ENCODE results near the gene CEP290. TPM values are rescaled to one million over a fixed set of nuclear protein-coding genes. Genes with fewer than 3 reads are reported as not detected.

The CEP290 gene, protein sequence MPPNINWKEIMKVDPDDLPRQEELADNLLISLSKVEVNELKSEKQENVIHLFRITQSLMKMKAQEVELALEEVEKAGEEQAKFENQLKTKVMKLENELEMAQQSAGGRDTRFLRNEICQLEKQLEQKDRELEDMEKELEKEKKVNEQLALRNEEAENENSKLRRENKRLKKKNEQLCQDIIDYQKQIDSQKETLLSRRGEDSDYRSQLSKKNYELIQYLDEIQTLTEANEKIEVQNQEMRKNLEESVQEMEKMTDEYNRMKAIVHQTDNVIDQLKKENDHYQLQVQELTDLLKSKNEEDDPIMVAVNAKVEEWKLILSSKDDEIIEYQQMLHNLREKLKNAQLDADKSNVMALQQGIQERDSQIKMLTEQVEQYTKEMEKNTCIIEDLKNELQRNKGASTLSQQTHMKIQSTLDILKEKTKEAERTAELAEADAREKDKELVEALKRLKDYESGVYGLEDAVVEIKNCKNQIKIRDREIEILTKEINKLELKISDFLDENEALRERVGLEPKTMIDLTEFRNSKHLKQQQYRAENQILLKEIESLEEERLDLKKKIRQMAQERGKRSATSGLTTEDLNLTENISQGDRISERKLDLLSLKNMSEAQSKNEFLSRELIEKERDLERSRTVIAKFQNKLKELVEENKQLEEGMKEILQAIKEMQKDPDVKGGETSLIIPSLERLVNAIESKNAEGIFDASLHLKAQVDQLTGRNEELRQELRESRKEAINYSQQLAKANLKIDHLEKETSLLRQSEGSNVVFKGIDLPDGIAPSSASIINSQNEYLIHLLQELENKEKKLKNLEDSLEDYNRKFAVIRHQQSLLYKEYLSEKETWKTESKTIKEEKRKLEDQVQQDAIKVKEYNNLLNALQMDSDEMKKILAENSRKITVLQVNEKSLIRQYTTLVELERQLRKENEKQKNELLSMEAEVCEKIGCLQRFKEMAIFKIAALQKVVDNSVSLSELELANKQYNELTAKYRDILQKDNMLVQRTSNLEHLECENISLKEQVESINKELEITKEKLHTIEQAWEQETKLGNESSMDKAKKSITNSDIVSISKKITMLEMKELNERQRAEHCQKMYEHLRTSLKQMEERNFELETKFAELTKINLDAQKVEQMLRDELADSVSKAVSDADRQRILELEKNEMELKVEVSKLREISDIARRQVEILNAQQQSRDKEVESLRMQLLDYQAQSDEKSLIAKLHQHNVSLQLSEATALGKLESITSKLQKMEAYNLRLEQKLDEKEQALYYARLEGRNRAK (N-terminal part only)
- total RNA-seq (2022), result 14.1 and 18.8 TPM in 2 replicates
- percentile 68 among the genes with signal in this experiment for Bru-seq, nascent RNA
- percentile 69 among the genes with signal in this experiment for BruChase-seq, experiment 1, labeled RNA remaining after a 6-hour chase
- percentile 74 among the genes with signal in this experiment for BruChase-seq, experiment 2, labeled RNA remaining after a 2-hour chase
- long read RNA-seq, partial matches to known transcripts, result 3 of 4 reads
- long read RNA-seq, other reads (novel, unspliced or antisense), result 1 of 4 reads

DNA sequence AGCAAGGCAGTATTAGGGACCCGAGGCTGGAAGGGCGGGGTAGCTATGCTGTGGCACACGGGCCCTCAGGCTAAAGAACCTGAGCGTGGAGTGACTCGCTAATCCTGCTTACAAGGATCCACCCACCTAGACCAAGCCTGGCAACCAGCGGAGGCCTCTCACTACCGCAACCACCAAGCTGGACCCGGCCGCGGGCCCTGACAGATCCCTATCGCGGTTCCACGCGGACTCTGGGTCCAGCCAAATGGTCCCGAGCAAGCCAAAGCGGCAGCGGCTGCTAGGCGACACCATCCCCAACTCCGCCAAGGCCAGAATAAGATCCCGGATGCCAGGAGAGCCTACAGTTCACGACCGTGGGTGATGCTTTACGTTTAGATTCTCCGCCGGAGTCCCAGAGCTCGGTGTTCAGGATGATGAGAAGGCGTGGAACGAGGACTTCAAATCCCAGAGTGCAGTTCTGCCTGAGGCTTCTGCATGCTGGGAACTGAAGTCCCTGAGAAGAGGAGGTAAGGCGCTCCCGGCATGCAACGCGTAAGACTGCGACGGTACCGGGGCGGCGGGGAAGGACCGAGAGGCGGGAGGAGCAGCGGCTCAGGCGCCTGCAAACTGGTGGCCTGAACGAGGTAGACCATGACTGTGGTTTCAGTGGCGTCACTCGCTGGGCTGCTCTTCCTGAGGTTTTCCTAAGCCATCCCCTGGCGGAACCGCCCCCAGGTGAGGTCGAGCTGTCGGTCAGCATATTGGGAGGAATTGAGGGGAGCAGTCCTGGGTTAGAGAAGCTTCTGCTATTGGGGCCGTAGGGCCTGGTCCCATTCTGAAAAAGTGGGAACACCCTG lies at the start of gene CEP290, which contains the start of gene TMTC3:
Gene CEP290 (minus strand): TSS at position 315 of the 836 bp plus-strand sequence. CDS start 781 bp downstream, outside the sequence.
Gene TMTC3 (plus strand): TSS at position 534 of the 836 bp plus-strand sequence. CDS start 6,009 bp downstream, outside the sequence.
- peak within 1 kb of the TSS; percentile 83 for H3K27ac Mint-ChIP-seq (ENCODE audit: unreplicated experiment)
- peaks cover 19% of the 10 kb centered on the region for H3K4me1 Mint-ChIP-seq (ENCODE audit: low read depth, unreplicated experiment)
- no TSS peak for BruUV-seq (replicated peaks)
- TF ChIP-seq, protein P1, sequence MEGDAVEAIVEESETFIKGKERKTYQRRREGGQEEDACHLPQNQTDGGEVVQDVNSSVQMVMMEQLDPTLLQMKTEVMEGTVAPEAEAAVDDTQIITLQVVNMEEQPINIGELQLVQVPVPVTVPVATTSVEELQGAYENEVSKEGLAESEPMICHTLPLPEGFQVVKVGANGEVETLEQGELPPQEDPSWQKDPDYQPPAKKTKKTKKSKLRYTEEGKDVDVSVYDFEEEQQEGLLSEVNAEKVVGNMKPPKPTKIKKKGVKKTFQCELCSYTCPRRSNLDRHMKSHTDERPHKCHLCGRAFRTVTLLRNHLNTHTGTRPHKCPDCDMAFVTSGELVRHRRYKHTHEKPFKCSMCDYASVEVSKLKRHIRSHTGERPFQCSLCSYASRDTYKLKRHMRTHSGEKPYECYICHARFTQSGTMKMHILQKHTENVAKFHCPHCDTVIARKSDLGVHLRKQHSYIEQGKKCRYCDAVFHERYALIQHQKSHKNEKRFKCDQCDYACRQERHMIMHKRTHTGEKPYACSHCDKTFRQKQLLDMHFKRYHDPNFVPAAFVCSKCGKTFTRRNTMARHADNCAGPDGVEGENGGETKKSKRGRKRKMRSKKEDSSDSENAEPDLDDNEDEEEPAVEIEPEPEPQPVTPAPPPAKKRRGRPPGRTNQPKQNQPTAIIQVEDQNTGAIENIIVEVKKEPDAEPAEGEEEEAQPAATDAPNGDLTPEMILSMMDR (IDR thresholded peaks at IDR 0.05; ENCODE audit: unreplicated experiment), result no peak
- no peaks in the 10 kb centered on the region for H3K9me3 Mint-ChIP-seq (ENCODE audit: low read depth, unreplicated experiment)
- H3K4me3 Mint-ChIP-seq (ENCODE audit: low read depth, unreplicated experiment), result peak within 1 kb of the TSS; percentile 92
- intact Hi-C loops (cut with micrococcal nuclease; ENCODE audit: unreplicated experiment), result no loop called here
- H3K27me3 Mint-ChIP-seq (ENCODE audit: unreplicated experiment), result no peaks in the 10 kb centered on the region
- CTCF ChIA-PET, result interaction anchor here (1.0 kb wide), 2 partner anchors 251 to 438 kb away, joined by 3 to 5 read pairs; partner anchors contain the start of gene KITLG
- peaks cover 20% of the 10 kb centered on the region for H3K36me3 Mint-ChIP-seq (ENCODE audit: insufficient read depth, unreplicated experiment)
- peak; percentile 94 for DNase-seq

DNA sequence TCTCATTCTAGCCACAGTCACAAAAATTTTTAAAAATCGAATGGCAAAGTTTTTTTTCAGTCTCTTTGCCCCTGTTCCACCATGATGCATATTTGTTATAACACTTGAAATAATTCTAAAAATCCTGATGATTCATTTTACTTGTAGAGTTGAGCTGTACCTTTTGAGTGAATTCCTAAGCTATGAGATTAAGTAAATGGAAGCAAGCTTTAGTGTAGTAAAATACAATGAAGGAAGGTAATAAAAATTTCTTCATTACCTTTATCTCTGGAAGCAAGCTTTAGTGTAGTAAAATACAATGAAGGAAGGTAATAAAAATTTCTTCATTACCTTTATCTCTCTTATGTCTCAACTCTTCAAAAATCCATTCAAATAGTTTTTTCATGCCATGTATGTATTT lies 46.3 kb upstream of the CEP290 start:
- TF ChIP-seq, protein P1 (IDR thresholded peaks at IDR 0.05; ENCODE audit: unreplicated experiment), result no peak
- Mint-ChIP-seq H3K27ac (ENCODE audit: unreplicated experiment) (no peak overlapping the region), H3K4me1 (ENCODE audit: low read depth, unreplicated experiment) (peaks cover 17% of the 10 kb centered on the region), H3K4me3 (ENCODE audit: low read depth, unreplicated experiment) (no peak overlapping the region), H3K27me3 (ENCODE audit: unreplicated experiment) (no peaks in the 10 kb centered on the region), H3K36me3 (ENCODE audit: insufficient read depth, unreplicated experiment) (no peaks in the 10 kb centered on the region), H3K9me3 (ENCODE audit: low read depth, unreplicated experiment) (peaks cover 3% of the 10 kb centered on the region)
- intact Hi-C loops (cut with micrococcal nuclease; ENCODE audit: unreplicated experiment), result loop anchor here (5.0 kb wide), 1 partner anchor 59 kb away; no protein-coding TSS in a partner anchor
- BruUV-seq (replicated peaks), result no TSS peak
- CTCF ChIA-PET, result no interaction called here
- no peak for DNase-seq

DNA sequence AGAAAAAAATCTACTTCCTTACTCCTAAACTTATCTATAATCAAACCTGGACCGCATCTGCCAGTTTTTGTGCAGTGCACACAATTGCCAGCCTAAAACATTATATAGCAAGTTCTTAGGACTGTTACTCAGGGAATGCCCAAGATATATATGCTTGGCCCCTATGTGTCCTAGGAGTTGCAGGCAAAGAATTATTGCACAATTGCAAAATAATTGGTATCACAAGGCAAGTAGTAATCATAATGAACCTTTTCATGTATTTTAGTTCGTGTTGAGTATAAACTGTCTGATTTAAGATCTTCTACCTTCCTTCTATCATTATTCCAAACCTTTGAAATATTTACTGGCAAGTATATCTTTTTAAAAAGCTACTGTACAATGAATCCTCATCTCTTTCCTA lies 45.7 kb upstream of the CEP290 start:
- H3K9me3 Mint-ChIP-seq (ENCODE audit: low read depth, unreplicated experiment), result peaks cover 3% of the 10 kb centered on the region
- H3K4me1 Mint-ChIP-seq (ENCODE audit: low read depth, unreplicated experiment), result peaks cover 17% of the 10 kb centered on the region
- DNase-seq, result no peak
- no TSS peak for BruUV-seq (replicated peaks)
- TF ChIP-seq, protein P1 (IDR thresholded peaks at IDR 0.05; ENCODE audit: unreplicated experiment), result no peak
- CTCF ChIA-PET, result no interaction called here
- no peaks in the 10 kb centered on the region for H3K36me3 Mint-ChIP-seq (ENCODE audit: insufficient read depth, unreplicated experiment)
- no peak overlapping the region for H3K27ac Mint-ChIP-seq (ENCODE audit: unreplicated experiment)
- no peaks in the 10 kb centered on the region for H3K27me3 Mint-ChIP-seq (ENCODE audit: unreplicated experiment)
- intact Hi-C loops (cut with micrococcal nuclease; ENCODE audit: unreplicated experiment), result loop anchor here (5.0 kb wide), 1 partner anchor 60 kb away; no protein-coding TSS in a partner anchor
- no peak overlapping the region for H3K4me3 Mint-ChIP-seq (ENCODE audit: low read depth, unreplicated experiment)
